GM21529 (cell line): ENCODE measurements around the gene LTBR.
A peak's percentile ranks its signal among the peaks of the same experiment; 100 is the strongest.
"Not testable (repeated sequence)": the region's sequence is repeated elsewhere in the genome, so short reads cannot be mapped to it uniquely, and the experiment has no call there.

Experiments used
- ATAC-seq: cut with Tn5 transposase; IDR thresholded peaks from one replicate; pipeline ENCODE4 v1.9.1; 2021; ENCODE audit not compliant: unreplicated experiment

LTBR gene

DNA sequence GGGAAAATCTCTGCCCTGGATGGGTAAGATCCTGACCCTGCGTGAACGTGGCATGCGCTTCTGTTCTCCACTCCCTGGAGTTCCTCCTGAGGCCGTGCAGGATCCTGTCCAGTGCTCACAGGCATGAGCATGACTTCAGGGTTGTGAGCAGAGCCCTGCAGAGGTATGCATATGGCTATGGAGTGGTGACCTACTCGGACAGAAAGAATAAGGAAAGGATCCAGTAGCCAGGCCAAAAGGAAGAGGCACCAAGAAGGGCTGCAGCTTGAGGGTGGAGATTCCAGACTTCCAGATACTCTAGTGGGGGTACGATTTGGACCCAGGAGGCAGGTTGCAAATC is 40.0 kb downstream of the LTBR start:
- no peak for ATAC-seq

GRCh38 chr12:6424866-6425265 is 40.9 kb downstream of the LTBR start:
- no peak for ATAC-seq

- ATAC-seq: no peak
These were observed 41.9 kb downstream of the LTBR start for GRCh38 chr12:6425590-6426531.

GRCh38 chr12:6426882-6427671 is 43.1 kb downstream of the LTBR start:
- ATAC-seq: peak; percentile 53

- ATAC-seq: not testable (repeated sequence)
These were observed 43.8 kb downstream of the LTBR start for GRCh38 chr12:6427796-6428195.

DNA sequence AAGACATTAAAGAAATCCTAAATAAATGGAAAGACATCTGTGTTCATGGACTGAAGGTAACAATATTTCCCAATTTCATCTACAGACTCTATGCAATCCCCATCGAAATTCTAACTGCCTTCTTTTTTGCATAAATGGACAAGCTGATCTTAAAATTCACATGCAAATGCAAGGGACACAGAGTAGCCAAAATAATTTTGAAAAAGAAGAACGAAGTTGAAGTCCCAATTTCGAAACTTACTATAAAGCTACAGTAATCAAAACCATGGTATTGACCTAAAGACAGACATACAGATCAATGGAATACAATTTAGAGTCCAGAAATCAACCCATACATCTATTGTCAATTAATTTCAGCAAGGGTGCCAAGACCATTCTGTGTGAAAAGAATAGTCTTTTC is 44.4 kb downstream of the LTBR start:
- ATAC-seq: no peak

DNA sequence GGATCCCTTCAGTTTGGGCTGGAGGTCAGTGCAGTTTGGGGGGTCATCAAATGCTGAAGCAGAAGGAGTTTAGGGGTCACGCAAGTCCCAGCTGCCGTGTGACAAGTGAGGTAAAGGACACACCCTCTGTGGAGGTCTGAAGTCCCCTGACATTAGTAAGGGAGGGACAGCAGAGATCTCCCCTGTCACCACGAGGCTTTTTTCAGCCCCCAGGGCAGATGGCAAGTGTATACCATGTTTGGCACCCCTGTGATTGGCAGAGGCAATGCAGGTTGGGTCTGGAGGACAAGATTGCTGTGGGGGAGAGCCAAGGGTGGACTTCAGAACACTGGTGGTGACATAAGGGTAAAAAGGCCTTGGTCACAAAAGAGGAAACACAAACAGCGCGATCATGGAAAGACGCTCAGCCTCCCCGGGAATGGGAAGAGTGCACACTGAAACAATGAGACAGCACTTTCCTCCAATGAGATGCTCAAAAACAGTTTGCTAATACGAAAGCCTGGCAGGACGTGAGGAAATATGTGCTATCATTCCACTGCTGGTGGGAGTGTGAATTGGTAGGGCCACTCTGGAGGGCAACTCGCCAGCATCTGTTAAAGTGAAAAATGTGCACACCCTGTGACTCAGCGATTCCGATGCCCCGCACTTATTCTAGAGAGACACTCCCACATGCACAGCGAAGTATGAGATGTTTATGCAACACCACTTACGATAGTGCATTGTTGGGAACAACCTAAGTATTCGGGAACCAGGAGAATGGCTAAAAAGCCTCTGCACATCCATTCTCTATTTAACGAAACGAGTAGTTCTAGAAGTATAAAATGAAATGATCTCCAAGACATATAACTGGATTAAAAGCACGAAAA is 46.4 kb downstream of the LTBR start:
- no peak for ATAC-seq

- no peak for ATAC-seq
These were observed 49.0 kb downstream of the LTBR start for GRCh38 chr12:6432991-6433390.

DNA sequence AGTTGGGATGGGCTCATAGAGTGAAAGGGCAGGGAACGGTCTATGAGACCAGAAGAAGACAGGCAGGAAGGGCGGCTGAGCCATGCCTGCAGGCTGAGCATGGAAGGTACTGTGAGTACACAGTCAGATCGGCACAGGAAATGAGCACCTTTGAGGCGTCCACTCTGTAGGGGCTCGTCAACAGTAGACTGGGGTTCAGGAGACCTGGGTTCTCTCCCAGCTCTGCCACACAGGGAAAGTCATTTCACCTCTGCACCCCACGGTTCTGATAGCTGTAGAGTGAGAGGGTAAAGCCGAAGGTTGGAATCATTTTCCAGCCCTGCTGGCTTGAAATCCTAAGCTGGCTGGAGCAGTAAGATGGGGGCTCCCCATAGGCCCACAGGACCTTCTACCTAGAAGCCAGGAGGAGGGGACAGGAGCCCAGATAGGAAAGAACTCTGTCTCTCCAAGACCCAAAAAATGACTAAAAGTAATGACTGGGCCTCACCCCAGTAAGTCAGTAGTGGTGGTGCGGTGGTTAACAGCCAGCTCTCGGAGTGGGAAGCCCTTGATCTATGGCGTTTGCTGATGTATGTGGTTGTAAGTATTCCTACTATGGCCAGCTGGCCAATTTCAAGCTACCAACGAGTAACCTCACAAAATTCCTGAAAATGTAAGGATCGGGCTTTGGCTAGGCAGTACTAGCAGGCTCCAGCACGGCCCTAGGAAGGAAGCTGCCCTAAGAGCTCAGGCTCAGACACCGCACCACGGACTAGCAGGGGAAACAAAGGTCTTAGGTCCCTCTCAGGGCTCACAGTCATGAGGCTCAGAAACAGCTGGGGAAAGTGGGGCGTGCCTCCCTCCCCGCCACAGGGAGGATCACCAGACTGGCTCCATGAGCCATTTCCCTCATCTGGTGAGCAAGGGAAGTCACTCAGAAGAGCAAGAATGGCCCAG is 50.5 kb downstream of the LTBR start:
- ATAC-seq: no peak

GRCh38 chr12:6435961-6436715 is 52.2 kb downstream of the LTBR start:
- ATAC-seq: no peak

GRCh38 chr12:6437586-6437985 is 53.6 kb downstream of the LTBR start:
- ATAC-seq: no peak

- no peak for ATAC-seq
These were observed 54.4 kb downstream of the LTBR start for GRCh38 chr12:6438345-6438744.

DNA sequence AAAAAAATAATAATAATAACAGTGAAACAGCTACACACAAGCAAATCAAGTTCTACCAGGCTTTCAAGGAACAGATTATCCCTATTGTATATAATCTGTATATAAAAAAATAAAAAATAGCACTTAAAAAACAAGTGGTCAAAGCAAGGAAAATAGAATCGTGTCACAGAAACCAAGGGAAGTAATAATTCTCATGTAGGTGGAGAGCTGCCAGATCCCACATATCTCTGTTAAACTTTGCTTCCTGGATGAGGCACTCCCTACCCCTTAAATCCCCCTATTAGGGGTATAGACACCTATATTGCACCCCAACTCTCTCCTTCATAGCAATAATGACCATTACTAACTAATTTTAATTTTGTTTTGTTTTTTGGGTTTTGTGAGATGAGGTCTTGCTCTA is 56.4 kb downstream of the LTBR start:
- ATAC-seq: no peak
